ENCODE results near the gene CEND1.

Gene CEND1

GRCh38 chr11:786235-787083 is 3.4 kb downstream of the CEND1 start:
- no peak for DNase-seq
- H3K4me3 ChIP-seq (ENCODE audit: low read length): no peak overlapping the region
- H3K79me2 ChIP-seq (ENCODE audit: low read length): peaks cover 17% of the 10 kb centered on the region

GRCh38 chr11:783581-784015 is 6.3 kb downstream of the CEND1 start:
- Histone ChIP-seq H3F3A (ENCODE audit: insufficient read depth, low read length) (0 out of 2 replicates have a peak, but pooled peaks cover 4% of the 10 kb centered on the region), H3K4me1 (ENCODE audit: low read length) (no peaks in the 10 kb centered on the region), H3K4me3 (ENCODE audit: low read length) (no peak overlapping the region), H3K4me2 (ENCODE audit: low read depth, low read length) (no peak overlapping the region), H4K20me1 (ENCODE audit: insufficient read depth, low read length) (no peaks in the 10 kb centered on the region), H3K9ac (ENCODE audit: low read length) (no peak overlapping the region), H3K27ac (ENCODE audit: low read length) (no peak overlapping the region), H3K27me3 (replicated peaks; ENCODE audit: insufficient read depth, low read length) (no peaks in the 10 kb centered on the region), H3K9me2 (replicated peaks; ENCODE audit: insufficient read depth, low read length) (no peaks in the 10 kb centered on the region), H3K79me2 (ENCODE audit: low read length) (peaks cover 12% of the 10 kb centered on the region), H3K9me3 (replicated peaks; ENCODE audit: insufficient read depth, low read length) (no peaks in the 10 kb centered on the region), H2AFZ (ENCODE audit: low read length) (no peak overlapping the region), H3K36me3 (replicated peaks; ENCODE audit: insufficient read depth, low read length) (no peaks in the 10 kb centered on the region)
- TF ChIP-seq EZH2phosphoT487 (IDR thresholded peaks at IDR 0.05; ENCODE audit: low read length) (no peak), CTCF (IDR thresholded peaks at IDR 0.05; ENCODE audit: low read length) (no peak), EZH2 (optimal IDR thresholded peaks at IDR 0.05; ENCODE audit: low read depth, low read length) (no peak)
- DNase-seq: no peak

More at GRCh38 chr11:786235-787083, 3.4 kb downstream of the CEND1 start:
- Histone ChIP-seq H3K4me2 (ENCODE audit: low read depth, low read length) (no peak overlapping the region), H3K9me3 (replicated peaks; ENCODE audit: insufficient read depth, low read length) (no peaks in the 10 kb centered on the region), H3K4me1 (ENCODE audit: low read length) (0 out of 2 replicates have a peak, but pooled peaks cover 3% of the 10 kb centered on the region), H3K9ac (ENCODE audit: low read length) (no peak overlapping the region), H2AFZ (ENCODE audit: low read length) (no peak overlapping the region), H3K9me2 (replicated peaks; ENCODE audit: insufficient read depth, low read length) (no peaks in the 10 kb centered on the region), H3K27ac (ENCODE audit: low read length) (no peak overlapping the region), H3F3A (ENCODE audit: insufficient read depth, low read length) (peaks cover 10% of the 10 kb centered on the region; the same call in 1 of the 2 replicates), H3K27me3 (replicated peaks; ENCODE audit: insufficient read depth, low read length) (no peaks in the 10 kb centered on the region), H4K20me1 (ENCODE audit: insufficient read depth, low read length) (no peaks in the 10 kb centered on the region), H3K36me3 (replicated peaks; ENCODE audit: insufficient read depth, low read length) (no peaks in the 10 kb centered on the region)
- TF ChIP-seq EZH2 (optimal IDR thresholded peaks at IDR 0.05; ENCODE audit: low read depth, low read length) (no peak), CTCF (IDR thresholded peaks at IDR 0.05; ENCODE audit: low read length) (no peak), EZH2phosphoT487 (IDR thresholded peaks at IDR 0.05; ENCODE audit: low read length) (no peak)

DNA sequence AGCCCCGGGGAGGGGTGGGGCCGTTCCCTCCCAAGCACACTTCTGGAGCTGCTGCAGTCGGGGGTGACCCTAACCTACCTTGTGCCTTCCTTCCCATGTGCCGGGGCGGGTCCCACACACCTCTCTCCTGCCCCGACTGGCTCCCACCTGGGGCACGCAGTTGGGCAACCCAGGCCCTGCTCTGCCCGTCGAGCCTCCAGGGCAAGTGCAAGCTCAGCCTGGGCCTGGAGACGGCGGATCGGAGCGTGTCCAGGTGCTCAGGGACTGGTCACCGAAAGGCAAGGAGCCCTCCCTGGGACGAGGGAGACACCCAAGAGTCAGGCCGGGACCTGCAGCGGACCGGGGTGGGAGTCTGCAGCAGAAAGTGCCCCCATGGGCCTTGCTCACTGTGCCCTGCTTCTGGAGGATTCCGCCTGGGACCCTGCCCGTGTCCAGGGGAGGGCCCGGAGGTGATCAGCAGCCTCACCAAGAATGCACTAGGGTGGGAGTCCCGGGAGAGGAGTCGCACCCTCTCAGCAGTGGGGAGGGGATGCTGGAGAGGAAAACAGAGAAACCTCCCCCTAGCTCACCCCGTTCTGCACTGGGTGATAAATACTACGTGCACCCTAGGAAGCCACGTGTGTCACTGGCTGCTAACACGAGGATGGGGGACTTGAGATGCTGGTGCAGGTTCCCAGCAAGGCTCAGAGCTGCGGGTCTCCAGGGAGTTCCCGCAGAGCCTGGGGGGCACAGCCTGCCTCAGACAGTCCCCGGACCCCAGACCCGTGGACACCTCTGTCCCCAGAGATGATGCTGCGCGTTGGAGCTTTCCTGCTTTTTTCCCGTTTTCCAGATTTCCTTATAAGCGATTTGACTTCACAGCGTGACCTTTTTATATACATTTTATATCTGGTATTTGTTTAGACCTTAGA is 7.4 kb downstream of the CEND1 start:
- Histone ChIP-seq H2AFZ (ENCODE audit: low read length) (no peak overlapping the region), H3K9me2 (replicated peaks; ENCODE audit: insufficient read depth, low read length) (no peaks in the 10 kb centered on the region), H3K27ac (ENCODE audit: low read length) (no peak overlapping the region), H3K36me3 (replicated peaks; ENCODE audit: insufficient read depth, low read length) (no peaks in the 10 kb centered on the region), H3K4me3 (ENCODE audit: low read length) (no peak overlapping the region), H3K9ac (ENCODE audit: low read length) (no peak overlapping the region), H4K20me1 (ENCODE audit: insufficient read depth, low read length) (no peaks in the 10 kb centered on the region), H3K4me1 (ENCODE audit: low read length) (peaks cover 3% of the 10 kb centered on the region; the same call in 1 of the 2 replicates), H3K4me2 (ENCODE audit: low read depth, low read length) (no peak overlapping the region), H3K9me3 (replicated peaks; ENCODE audit: insufficient read depth, low read length) (no peaks in the 10 kb centered on the region), H3F3A (ENCODE audit: insufficient read depth, low read length) (0 out of 2 replicates have a peak, but pooled peaks cover 4% of the 10 kb centered on the region), H3K27me3 (replicated peaks; ENCODE audit: insufficient read depth, low read length) (no peaks in the 10 kb centered on the region), H3K79me2 (ENCODE audit: low read length) (peaks cover 17% of the 10 kb centered on the region)
- no peak for TF ChIP-seq EZH2 (optimal IDR thresholded peaks at IDR 0.05; ENCODE audit: low read depth, low read length)
- TF ChIP-seq CTCF (IDR thresholded peaks at IDR 0.05; ENCODE audit: low read length): no peak
- TF ChIP-seq EZH2phosphoT487 (IDR thresholded peaks at IDR 0.05; ENCODE audit: low read length): no peak
- no peak for DNase-seq

Data from MM.1S (cell line).